Parathyroid adenoma (tissue), 2 donors: ENCODE data around the gene IGF2BP3.
"Not testable (repeated sequence)": the region's sequence is repeated elsewhere in the genome, so short reads cannot be mapped to it uniquely, and the experiment has no call there.

Source experiments
- H2AFZ ChIP-seq: fragments of 300-600 bp; sonication (generic); one replicate; pipeline ENCODE4 v1.7.0; 2017; ENCODE audit warnings: antibody characterized with exemption, mild to moderate bottlenecking
- H3K27ac ChIP-seq: fragments of 300-600 bp; sonication (generic); one replicate; pipeline ENCODE4 v1.7.0; 2017
- H3K27me3 ChIP-seq: fragments of 300-600 bp; sonication (generic); one replicate; pipeline ENCODE4 v1.7.0; 2017; ENCODE audit warnings: low read length; ENCODE audit not compliant: control insufficient read depth, insufficient read depth
- H3K36me3 ChIP-seq: fragments of 300-600 bp; sonication (generic); one replicate; pipeline ENCODE4 v1.7.0; 2017; ENCODE audit warnings: low read length; ENCODE audit not compliant: control insufficient read depth, insufficient read depth
- H3K4me1 ChIP-seq: fragments of 300-600 bp; sonication (generic); one replicate; pipeline ENCODE4 v1.7.0; 2017; ENCODE audit warnings: control low read depth
- H3K4me2 ChIP-seq: fragments of 300-600 bp; sonication (generic); one replicate; pipeline ENCODE4 v1.7.0; 2017; ENCODE audit warnings: low read length
- H3K4me3 ChIP-seq: fragments of 300-600 bp; sonication (generic); one replicate; pipeline ENCODE4 v1.7.0; 2017; ENCODE audit warnings: low read depth, low read length
- H3K79me2 ChIP-seq: fragments of 300-600 bp; sonication (generic); one replicate; pipeline ENCODE4 v1.7.0; 2017; ENCODE audit warnings: control low read depth
- H3K9ac ChIP-seq: fragments of 300-600 bp; sonication (generic); one replicate; pipeline ENCODE4 v1.7.0; 2017; ENCODE audit warnings: mild to moderate bottlenecking
- H3K9me3 ChIP-seq: fragments of 300-600 bp; sonication (generic); one replicate; pipeline ENCODE4 v1.7.0; 2017; ENCODE audit warnings: low read length; ENCODE audit not compliant: control insufficient read depth
- CTCF ChIP-seq: fragments of 300-600 bp; sonication (generic); IDR thresholded peaks from one replicate; pipeline ENCODE4 v1.7.0; 2017; ENCODE audit warnings: antibody characterized with exemption, mild to moderate bottlenecking
- donor health status: primary hyperparathyroidism.

IGF2BP3 gene

GRCh38 chr7:23405240-23405618, 65.1 kb downstream of the IGF2BP3 start:
- Histone ChIP-seq H3K9ac (no peak overlapping the region), H3K79me2 (no peaks in the 10 kb centered on the region), H3K4me3 (no peak overlapping the region), H3K36me3 (no peaks in the 10 kb centered on the region), H3K27me3 (no peaks in the 10 kb centered on the region), H3K4me2 (no peak overlapping the region), H3K4me1 (no peaks in the 10 kb centered on the region), H3K27ac (no peak overlapping the region), H3K9me3 (no peaks in the 10 kb centered on the region), H2AFZ (no peak overlapping the region)
- no peak for TF ChIP-seq CTCF

GRCh38 chr7:23404546-23405239, 65.6 kb downstream of the IGF2BP3 start:
- no peaks in the 10 kb centered on the region for H3K27me3 ChIP-seq
- no peak overlapping the region for H2AFZ ChIP-seq
- no peak overlapping the region for H3K9ac ChIP-seq
- no peaks in the 10 kb centered on the region for H3K79me2 ChIP-seq
- H3K9me3 ChIP-seq, result no peaks in the 10 kb centered on the region
- H3K27ac ChIP-seq, result no peak overlapping the region
- no peak overlapping the region for H3K4me3 ChIP-seq
- no peak overlapping the region for H3K4me2 ChIP-seq
- H3K4me1 ChIP-seq, result no peaks in the 10 kb centered on the region
- no peak for TF ChIP-seq CTCF
- no peaks in the 10 kb centered on the region for H3K36me3 ChIP-seq

GRCh38 chr7:23403970-23404369, 66.3 kb downstream of the IGF2BP3 start:
- Histone ChIP-seq H3K9ac (no peak overlapping the region), H3K27me3 (no peaks in the 10 kb centered on the region), H3K4me1 (no peaks in the 10 kb centered on the region)

GRCh38 chr7:23398090-23398489, 72.2 kb downstream of the IGF2BP3 start:
- not testable (repeated sequence) for H3K27me3 ChIP-seq, H3K9ac ChIP-seq, H3K4me3 ChIP-seq, H2AFZ ChIP-seq, H3K4me2 ChIP-seq, H3K9me3 ChIP-seq, H3K79me2 ChIP-seq, H3K36me3 ChIP-seq, H3K27ac ChIP-seq, H3K4me1 ChIP-seq

More at GRCh38 chr7:23403970-23404369, 66.3 kb downstream of the IGF2BP3 start:
- H3K9me3 ChIP-seq, result no peaks in the 10 kb centered on the region
- H3K79me2 ChIP-seq, result no peaks in the 10 kb centered on the region
- no peaks in the 10 kb centered on the region for H3K36me3 ChIP-seq
- H3K27ac ChIP-seq, result no peak overlapping the region
- H3K4me2 ChIP-seq, result no peak overlapping the region
- H3K4me3 ChIP-seq, result no peak overlapping the region
- no peak overlapping the region for H2AFZ ChIP-seq
- no peak for TF ChIP-seq CTCF

GRCh38 chr7:23397241-23397640, 73.0 kb downstream of the IGF2BP3 start:
- no peak overlapping the region for H3K4me2 ChIP-seq
- TF ChIP-seq CTCF, result no peak
- H3K27me3 ChIP-seq, result no peaks in the 10 kb centered on the region
- H2AFZ ChIP-seq, result no peak overlapping the region
- no peak overlapping the region for H3K9ac ChIP-seq
- H3K79me2 ChIP-seq, result no peaks in the 10 kb centered on the region
- H3K9me3 ChIP-seq, result no peaks in the 10 kb centered on the region
- no peaks in the 10 kb centered on the region for H3K36me3 ChIP-seq
- no peak overlapping the region for H3K4me3 ChIP-seq
- H3K27ac ChIP-seq, result no peak overlapping the region
- no peaks in the 10 kb centered on the region for H3K4me1 ChIP-seq
